Measurements from ENCODE around the gene GRN. TPM values are rescaled to one million over a fixed set of nuclear protein-coding genes. Genes with fewer than 3 reads are reported as not detected.

Gene GRN
- total RNA-seq (100 to 1,000 TPM in 8 of 9 donors, 10 to 100 TPM in 1; 94.8 to 451 (median 196) TPM), polyA plus RNA-seq (100 to 1,000 TPM in 1 of 2 donors, 10 to 100 TPM in 1; 44.6 to 105 TPM)
- long read RNA-seq, donor 1, transcript GRN-201 (13 exons, 2,342 nt), result major isoform, 118 of 346 reads
- long read RNA-seq, donor 1, partial matches to known transcripts, result 202 of 346 reads
- long read RNA-seq, donor 1, other reads (novel, unspliced or antisense), result 26 of 346 reads
- long read RNA-seq, donor 2, transcript GRN-201 (13 exons, 2,342 nt), result major isoform, 379 of 726 reads
- long read RNA-seq, donor 2, partial matches to known transcripts, result 320 of 726 reads
- long read RNA-seq, donor 2, other reads (novel, unspliced or antisense), result 27 of 726 reads
- long read RNA-seq, donor 3, transcript GRN-201 (13 exons, 2,342 nt), result major isoform, 88 of 272 reads
- long read RNA-seq, donor 3, partial matches to known transcripts, result 172 of 272 reads
- long read RNA-seq, donor 3, other reads (novel, unspliced or antisense), result 12 of 272 reads

- no peaks in the 10 kb centered on the region for H3K9me3 ChIP-seq
- TF ChIP-seq CTCF (IDR thresholded peaks at IDR 0.05) (no peak), POLR2A (IDR thresholded peaks at IDR 0.05) (peak in 1 of 2 donors; percentile 87)
- WGBS, 4 donors, result 0 to 1% (median 1%) methylated on average over 14 to 26 of the region's 26 CpGs
Observed at GRCh38 chr17:44344939-44345453, at the start of gene GRN. Gene GRN (plus strand): TSS chr17:44345302. CDS start chr17:44349165, 3,863 bp downstream.

DNA sequence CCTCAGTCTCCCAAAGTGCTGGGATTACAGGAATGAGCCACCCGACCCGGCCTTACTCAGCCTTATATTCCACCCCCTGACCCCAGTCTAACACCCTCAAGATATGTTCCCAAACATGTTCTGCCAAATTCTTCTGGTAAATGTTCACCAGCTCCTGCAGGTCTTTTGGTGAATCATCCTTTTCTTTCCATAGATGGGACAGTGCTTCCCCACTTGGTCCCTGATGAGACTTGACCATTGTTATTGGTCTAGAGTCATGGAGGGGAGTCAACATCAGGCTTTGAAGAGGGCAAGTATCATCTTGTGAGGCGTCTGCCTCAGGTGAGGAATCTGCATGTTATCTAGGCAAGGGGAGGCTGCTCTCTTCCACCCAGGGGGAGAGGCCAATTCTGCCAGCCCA is 47.1 kb upstream of the GRN start:
- Histone ChIP-seq H3K27me3 (peaks cover 0 to 9% (median 0%) of the 10 kb centered on the region in 9 donors), H3K9me3 (no peaks in the 10 kb centered on the region), H3K36me3 (no peaks in the 10 kb centered on the region), H3K4me3 (no peak overlapping the region), H3K27ac (no peak overlapping the region), H3K4me1 (no peaks in the 10 kb centered on the region)
- DNase-seq, result no peak
- intact Hi-C loops (cut with DNase I), result no loop called here
- ATAC-seq, result no peak
- TF ChIP-seq POLR2A (IDR thresholded peaks at IDR 0.05), result no peak
- TF ChIP-seq CTCF (IDR thresholded peaks at IDR 0.05), result no peak
- WGBS, 4 donors, result 74 to 91% (median 82%) methylated on average over 3 of the region's 3 CpGs

More at GRCh38 chr17:44344939-44345453, at the start of gene GRN:
- Histone ChIP-seq H3K4me1 (peaks cover 0 to 49% (median 12%) of the 10 kb centered on the region in 12 donors), H3K4me3 (peak within 1 kb of the TSS; percentile 43 to 99 (median 80)), H3K36me3 (peaks cover 0 to 17% (median 3%) of the 10 kb centered on the region in 9 donors), H3K27ac (peak within 1 kb of the TSS; percentile 34 to 97 (median 83)), H3K27me3 (no peaks in the 10 kb centered on the region)
- ATAC-seq (peak; percentile 98 to 99 (median 98)), DNase-seq (peak; percentile 93 to 95 (median 94))
- intact Hi-C loops (cut with DNase I), result loop anchor here in 2 of 10 donors (2.0 to 5.0 kb wide), 2 partner anchors 18 to 133 kb away; no protein-coding TSS in a partner anchor

DNA sequence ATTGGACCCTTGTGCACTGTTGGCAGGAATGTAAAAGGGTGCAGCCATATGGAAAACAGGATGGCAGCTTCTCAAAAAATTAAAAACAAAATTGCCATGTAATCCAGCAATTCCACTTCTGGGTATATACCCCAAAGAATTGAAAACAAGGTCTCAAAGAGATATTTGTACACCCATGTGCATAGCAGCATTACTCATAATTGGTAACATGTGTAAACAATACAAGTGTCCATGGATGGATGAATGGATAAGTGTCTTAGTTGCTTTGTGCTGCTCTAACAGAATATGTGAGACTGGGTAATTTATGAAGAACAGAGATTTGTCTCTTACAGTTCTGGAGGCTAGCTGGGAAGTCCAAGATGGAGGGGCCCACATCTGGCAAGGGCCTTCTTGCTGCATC is 40.5 kb upstream of the GRN start:
- H3K36me3 ChIP-seq, result no peaks in the 10 kb centered on the region
- peaks cover 0 to 20% (median 16%) of the 10 kb centered on the region in 12 donors for H3K4me1 ChIP-seq
- intact Hi-C loops (cut with DNase I), result loop anchor here in 1 of 10 donors (5.0 kb wide), 1 partner anchor 82 kb away; no protein-coding TSS in a partner anchor
- peaks cover 0 to 23% (median 0%) of the 10 kb centered on the region in 9 donors for H3K27me3 ChIP-seq
- TF ChIP-seq CTCF (IDR thresholded peaks at IDR 0.05), result no peak
- no peaks in the 10 kb centered on the region for H3K9me3 ChIP-seq
- no peak overlapping the region for H3K4me3 ChIP-seq
- ATAC-seq (no peak), DNase-seq (no peak)
- H3K27ac ChIP-seq, result no peak overlapping the region
